Left lobe of liver (tissue), 2 donors: ENCODE results near the gene KIF16B. TPM values are rescaled to one million over a fixed set of nuclear protein-coding genes. Genes with fewer than 3 reads are reported as not detected.
"Not testable (repeated sequence)": the region's sequence is repeated elsewhere in the genome, so short reads cannot be mapped to it uniquely, and the experiment has no call there.

ENCODE experiments used
- ATAC-seq: fragments of 200-7000 bp; cut with Tn5 transposase; one replicate; pipeline ENCODE4 v1.9.1; 2020; ENCODE audit warnings: mild to moderate bottlenecking, moderate library complexity
- DNase-seq: peaks from one replicate; pipeline ENCODE4 v3.0.0-alpha.2; 2020; ENCODE audit warnings: low spot score
- total RNA-seq: library from RNA; stranded (reverse); gene quantifications from one replicate; pipeline ENCODE4 v1.2.1, GENCODE V29; 2021
- donor health status: DM: no; HTN: no; CAD: no; lungs with moderate emphysema.
- donor health status: DM: no; HTN: yes; CAD: no.

Gene KIF16B
- 10.1 TPM for total RNA-seq

DNA sequence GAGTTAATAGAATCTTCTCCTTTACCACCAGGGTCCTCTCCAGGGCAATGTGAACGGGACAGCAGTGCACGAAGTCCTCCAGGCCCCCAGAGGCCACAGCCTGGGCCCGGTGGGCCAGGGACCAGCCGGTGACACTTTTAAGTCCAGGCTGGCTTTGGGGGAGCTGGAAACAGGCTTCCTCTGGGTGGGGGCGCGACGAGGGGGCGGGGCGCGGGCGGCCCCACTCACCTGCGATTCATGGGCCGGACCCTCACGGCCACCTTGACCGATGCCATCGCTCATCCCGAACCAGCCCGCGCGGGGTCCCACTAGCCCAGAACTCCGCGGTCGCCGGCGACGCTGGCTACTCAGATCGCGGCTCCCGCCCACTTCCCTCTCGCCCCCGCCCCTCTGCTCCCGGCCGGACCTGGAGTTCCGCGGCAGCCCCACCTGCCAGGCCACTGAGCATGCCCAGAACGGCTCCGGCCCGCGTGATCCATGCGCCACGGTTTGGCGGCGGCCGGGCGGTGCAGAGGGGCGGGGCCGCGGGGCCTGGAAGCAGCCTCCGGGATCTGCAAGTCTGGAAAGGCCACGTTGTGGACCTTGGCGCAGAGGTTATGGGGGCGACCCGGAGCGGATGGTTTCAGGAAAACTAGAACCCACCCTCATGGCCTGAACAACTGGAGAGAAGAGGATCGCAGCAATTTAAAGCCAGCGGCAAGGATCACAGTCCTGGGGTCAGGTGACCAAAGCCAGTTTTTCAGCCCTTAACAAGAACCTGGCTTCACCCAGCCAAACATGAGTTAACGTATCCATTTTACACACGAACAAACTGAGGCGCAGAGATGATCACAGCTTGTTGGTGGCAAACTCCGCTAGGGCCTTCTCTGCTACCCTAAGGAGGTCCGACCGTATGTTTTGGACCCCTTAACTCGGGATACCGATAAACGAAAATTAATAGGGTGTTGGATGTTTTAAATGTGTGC is at the start of gene KIF16B:
KIF16B (minus strand) TSS at position 448 of the 965 bp plus-strand sequence; CDS start at position 275, 173 bp downstream.
- peak; percentile 97 for DNase-seq
- peak; percentile 92 for ATAC-seq

- ATAC-seq: no peak
- DNase-seq: no peak
These were observed 49.3 kb upstream of the KIF16B start for GRCh38 chr20:16622501-16622900.

- ATAC-seq: no peak
- DNase-seq: no peak
These were observed 48.3 kb upstream of the KIF16B start for GRCh38 chr20:16621435-16622141.

- DNase-seq (no peak), ATAC-seq (no peak)
These were observed 47.7 kb upstream of the KIF16B start for GRCh38 chr20:16620961-16621360.

DNA sequence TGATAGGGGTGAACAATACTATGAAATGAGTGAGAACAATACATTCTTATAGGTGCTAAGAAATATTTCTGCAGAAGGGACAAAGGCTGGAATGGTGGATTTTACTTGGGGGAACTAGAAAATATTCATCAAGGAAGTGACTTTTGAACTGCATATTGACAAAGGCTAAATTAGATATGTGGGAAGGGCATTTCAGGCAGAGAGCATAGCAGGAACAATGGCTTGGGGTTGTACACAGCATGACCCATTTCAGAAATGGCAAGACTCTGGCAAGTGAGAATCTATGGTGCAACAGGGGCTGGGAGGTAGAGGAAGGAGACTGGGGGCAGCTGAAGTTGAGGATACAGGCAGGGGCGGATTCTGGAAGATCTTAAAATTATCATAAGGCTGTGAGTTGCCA is 46.7 kb upstream of the KIF16B start:
- DNase-seq (no peak), ATAC-seq (no peak)

DNA sequence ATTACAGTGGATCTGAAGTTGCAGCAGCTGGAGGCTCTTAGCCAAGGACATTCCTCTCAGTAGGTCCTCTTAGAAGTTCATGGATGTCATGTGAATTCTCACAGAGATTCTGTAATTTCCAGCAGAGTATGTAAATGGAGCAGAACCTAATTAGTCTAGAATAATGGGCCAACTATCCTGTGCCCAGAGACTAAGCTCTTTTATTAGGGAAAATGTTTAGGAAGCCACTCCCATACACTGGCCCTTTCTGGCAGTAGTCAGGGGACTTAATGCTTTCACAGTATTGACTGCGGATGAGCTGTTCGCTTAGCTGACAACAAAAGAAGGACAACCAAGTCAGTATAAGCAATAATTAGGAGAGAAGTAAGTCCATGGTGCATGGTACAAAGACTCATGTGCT is 43.8 kb upstream of the KIF16B start:
- DNase-seq (no peak), ATAC-seq (no peak)

DNA sequence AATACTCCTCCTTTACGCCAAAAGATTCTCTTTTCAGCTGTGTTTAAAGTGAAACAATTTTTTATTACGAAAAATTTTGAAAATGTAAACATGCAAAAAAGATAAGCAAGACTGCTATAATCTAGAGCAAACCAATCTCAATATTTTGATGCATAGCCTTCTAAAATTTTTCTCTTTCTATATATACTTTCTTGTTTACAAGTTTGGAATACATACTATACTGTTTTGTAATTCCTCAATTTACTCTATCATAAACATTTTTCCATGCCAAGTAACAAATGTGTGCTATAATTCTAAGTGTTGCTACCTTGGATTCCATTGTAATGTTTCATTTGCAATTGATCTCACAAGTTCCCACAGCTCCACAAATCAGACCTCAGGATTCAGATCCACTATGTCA is 43.1 kb upstream of the KIF16B start:
- DNase-seq (no peak), ATAC-seq (no peak)

DNA sequence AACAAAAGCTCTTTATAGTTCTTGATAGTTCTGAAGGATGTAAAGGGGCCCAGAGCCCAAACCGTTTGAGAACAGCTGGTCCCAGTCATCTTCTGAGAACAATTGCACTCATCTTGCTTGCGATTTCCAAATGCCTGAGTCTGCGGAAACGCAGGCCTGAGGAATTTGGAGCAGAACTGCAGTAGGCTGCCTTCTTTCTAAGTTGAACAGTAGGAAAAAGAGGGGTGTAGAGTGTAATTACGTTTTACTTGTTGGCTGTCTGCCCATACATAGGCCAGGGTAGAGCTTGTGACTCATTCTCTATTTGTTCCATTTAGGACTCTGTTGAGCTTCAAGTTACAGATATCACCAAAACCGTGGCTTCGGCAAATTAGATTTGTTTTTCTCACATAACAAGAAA is 42.0 kb upstream of the KIF16B start:
- DNase-seq (no peak), ATAC-seq (no peak)

DNA sequence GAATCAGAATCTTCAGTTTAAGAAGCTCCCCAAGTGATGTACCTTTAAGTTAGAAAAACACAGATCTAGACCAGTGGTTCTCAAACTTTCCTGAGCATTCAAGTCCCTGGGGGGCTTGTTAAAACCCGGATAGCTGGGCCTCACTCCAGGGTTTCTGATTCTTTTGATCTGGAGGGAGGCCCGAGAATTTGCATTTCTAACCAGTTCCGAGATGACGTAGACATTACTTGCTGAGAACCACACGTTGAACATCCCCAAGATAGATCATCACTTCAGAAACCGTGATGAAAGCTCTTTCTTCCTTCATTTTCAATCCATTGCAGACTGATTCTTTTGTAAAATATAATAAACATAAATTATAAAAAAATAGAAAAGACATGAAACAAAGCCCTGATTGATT is 40.7 kb upstream of the KIF16B start:
- ATAC-seq (no peak), DNase-seq (no peak)

GRCh38 chr20:16612706-16613105 is 39.5 kb upstream of the KIF16B start:
- DNase-seq (no peak), ATAC-seq (no peak)

- ATAC-seq (no peak), DNase-seq (no peak)
These were observed 38.6 kb upstream of the KIF16B start for GRCh38 chr20:16611817-16612216.

DNA sequence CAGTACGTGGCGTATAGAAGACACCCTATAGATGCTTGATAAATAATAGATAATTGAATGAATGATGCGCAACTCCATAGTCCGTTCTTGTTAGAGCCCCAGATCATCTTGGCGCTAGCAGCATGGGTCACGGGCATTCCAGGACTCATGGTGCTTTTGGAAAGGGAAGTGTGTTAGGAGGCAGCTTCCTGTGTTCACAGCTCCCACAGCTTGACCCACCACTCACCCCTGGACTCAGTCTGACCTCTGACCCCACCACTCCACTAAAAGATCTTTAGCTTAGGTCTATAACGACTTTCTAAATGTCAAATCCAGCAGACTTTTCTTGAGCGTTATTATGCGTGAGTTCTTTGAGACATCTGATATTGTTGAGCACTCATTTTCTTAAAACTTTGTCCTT is 35.8 kb upstream of the KIF16B start:
- ATAC-seq (no peak), DNase-seq (no peak)

GRCh38 chr20:16608277-16608650 is 35.0 kb upstream of the KIF16B start:
- DNase-seq (peak; percentile 57), ATAC-seq (peak; percentile 77)

DNA sequence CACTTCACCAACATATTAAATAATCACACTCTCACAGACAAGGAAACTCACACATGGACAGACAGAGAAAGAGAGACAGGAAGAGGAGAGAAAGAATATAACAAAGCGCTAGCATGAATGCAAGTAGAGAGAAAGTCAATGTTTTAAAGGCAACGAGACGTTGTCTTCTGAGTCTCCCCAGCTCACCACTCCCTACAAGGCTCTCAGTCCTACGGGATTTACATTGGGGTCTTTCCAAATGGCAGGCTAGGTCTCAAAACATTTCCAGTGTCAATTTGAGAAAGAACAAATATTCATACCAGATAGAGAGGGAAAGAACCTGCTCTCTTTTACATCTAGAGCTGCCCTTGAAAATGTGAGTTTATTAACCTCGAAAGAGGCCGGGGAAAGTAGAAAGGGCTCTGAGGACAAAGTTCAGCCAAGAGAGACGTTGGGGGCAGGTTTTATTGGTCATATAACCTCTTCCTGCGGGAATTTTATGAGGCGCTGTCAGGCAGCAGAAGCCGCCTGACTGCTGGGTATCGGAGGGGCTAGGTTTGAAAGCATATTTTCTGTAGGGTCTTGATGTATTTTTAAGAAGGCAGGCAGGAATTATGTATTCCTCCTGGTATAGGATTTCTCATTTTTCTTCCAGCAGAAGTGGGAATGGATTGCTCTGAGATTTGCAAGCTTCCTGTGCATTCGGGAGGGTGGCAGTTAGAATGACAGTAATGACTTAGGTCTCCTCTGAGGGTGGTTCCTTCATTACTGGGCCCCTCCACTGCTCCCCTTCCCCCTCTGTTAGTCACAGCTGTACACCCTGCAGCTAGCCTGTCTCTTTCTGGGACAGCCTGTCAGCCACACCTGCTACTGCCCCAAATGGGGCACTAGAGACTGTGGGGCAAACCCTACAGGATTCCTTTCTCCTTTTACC is 34.4 kb upstream of the KIF16B start:
- ATAC-seq (peak; percentile 84), DNase-seq (peak; percentile 57)

DNA sequence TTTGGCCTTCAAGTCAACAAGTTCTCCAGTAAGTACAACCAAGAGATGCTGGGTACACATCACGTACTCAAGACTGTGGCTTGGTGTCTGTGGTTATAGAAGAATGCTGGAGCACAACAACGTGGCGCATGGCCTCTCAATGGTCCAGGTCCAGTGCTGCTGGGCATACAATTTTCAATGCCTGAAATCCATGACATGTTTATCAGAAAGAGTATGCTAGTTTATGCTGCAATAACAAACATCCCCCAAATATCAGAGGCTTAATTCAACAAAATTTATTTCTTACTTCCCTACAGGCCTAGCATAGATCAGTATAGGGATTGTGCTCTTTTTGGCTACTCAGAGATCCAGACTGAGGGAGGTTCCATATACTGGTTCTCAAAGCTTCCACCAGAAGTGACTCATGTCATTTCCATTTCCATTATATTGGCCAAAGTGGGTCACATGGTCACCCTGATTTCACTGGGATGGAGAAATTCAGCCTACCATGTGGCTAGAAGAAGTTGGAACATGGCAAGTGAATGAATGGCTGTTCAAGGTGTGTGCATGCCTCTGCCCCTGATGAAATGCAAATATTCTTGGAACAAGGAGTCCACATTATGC is 33.3 kb upstream of the KIF16B start:
- DNase-seq (no peak), ATAC-seq (no peak)

DNA sequence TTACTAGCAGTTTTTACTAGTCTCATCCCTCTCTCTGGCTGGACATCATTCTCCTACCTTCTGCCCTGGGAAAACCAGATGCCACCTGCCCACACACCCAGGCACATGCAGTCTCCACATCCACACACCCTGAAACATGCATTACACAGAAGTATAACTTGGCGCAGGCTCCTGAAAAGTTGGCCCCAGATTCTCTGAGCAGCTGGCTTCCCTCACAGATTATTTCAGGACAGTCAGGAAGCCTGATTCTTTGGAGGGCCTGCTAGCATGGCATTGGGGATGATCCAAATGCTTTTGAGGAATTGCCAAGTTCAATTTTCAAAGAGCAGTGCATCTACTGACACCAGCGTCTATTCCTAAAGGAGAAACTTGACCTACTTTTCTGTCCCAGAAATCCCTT is 27.8 kb upstream of the KIF16B start:
- DNase-seq: no peak
- no peak for ATAC-seq

GRCh38 chr20:16599257-16599656 is 26.0 kb upstream of the KIF16B start:
- no peak for DNase-seq

GRCh38 chr20:16596991-16597390 is 23.7 kb upstream of the KIF16B start:
- DNase-seq (no peak), ATAC-seq (no peak)

More at GRCh38 chr20:16599257-16599656, 26.0 kb upstream of the KIF16B start:
- ATAC-seq: no peak

DNA sequence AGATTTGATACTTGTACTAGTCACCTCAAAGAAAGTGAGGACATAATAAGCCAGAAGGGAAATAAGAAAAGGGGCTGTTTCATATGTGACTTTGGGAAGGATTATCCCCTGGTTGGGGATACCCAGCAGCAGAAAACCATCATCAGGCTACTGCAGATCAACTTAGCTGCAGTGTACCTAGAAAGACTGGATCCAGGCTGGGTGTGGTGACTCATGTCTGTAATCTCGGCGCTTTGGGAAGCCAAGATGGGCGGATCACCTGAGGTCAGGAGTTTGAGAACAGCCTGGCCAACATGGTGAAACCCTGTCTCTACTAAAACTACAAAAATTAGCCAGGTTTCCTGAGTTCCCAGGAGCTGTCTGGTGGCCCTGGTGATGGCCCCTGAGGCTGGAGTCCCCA is 23.2 kb upstream of the KIF16B start:
- not testable (repeated sequence) for ATAC-seq, DNase-seq

DNA sequence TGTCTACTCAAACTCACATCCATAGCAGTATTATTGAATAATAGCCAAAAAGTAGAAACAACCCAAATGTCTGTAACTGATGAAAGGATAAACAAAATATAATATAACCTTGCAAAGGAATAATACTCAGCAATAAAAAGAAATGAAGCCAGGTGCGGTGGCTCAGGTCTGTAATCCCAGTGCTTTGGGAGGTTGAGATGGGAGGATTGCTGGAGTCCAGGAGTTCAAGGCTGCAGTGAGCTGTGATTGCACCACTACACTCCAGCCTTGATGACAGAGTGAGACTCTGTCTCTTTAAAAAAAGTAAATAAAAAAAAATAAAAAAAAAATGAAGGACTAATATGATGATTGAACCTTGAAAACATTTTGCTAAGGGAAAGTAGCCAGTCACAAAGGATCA is 22.1 kb upstream of the KIF16B start:
- DNase-seq (no peak), ATAC-seq (no peak)
